ENCODE results near the gene DGKA.
A peak's percentile ranks its signal among the peaks of the same experiment; 100 is the strongest.

DGKA gene

DNA sequence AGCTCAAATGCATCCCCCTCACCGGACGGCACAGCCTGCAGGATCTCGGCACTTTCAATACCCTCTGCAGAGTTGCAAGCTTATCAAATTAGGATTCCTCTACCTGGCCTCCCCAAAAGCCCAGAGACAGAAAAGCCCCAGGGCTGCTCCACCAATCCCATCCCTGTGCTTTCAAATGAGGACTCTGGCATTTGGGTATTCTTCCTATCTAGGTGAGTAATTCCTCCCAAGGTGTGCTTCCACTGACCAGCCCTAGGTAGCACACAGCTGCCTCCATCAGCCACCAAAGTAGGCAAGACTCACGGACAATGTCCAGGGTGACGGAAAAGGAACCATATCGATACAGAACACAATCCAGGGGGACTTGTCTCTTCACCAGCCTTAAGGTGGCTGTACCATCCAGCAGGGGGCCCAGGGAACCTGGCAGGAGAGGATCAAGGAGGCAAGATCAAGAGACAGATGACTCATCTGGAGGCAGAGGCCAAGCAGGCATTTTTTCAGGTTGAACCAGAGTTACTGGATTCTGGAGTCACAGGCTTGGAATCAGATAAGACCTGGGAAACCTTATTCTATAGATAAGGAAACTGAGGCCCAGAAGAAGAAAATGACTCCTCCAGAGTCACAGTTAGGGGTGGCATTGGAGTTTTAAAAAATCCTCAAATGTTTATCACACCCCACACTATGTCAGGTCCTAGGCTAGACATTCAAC, 25.0 kb downstream of the DGKA start:
- FAIRE-seq (no peak), DNase-seq (ENCODE audit: insufficient read length) (no peak)
- TF ChIP-seq TAF1 (IDR thresholded peaks at IDR 0.05; ENCODE audit: borderline replicate concordance, low read depth, low read length) = no peak
- no peak for TF ChIP-seq POLR2AphosphoS5 (IDR thresholded peaks at IDR 0.05; ENCODE audit: low read depth, low read length)
- no peak for TF ChIP-seq POLR2A (IDR thresholded peaks at IDR 0.05; ENCODE audit: low read depth, low read length)

GRCh38 chr12:55957106-55957859, 26.3 kb downstream of the DGKA start:
- FAIRE-seq (no peak), DNase-seq (ENCODE audit: insufficient read length) (no peak)
- TF ChIP-seq POLR2AphosphoS5 (IDR thresholded peaks at IDR 0.05; ENCODE audit: low read depth, low read length) = no peak
- no peak for TF ChIP-seq TAF1 (IDR thresholded peaks at IDR 0.05; ENCODE audit: borderline replicate concordance, low read depth, low read length)
- no peak for TF ChIP-seq POLR2A (IDR thresholded peaks at IDR 0.05; ENCODE audit: low read depth, low read length)

GRCh38 chr12:55963760-55964159, 32.8 kb downstream of the DGKA start:
- TF ChIP-seq TAF1 (IDR thresholded peaks at IDR 0.05; ENCODE audit: borderline replicate concordance, low read depth, low read length) (no peak), POLR2A (IDR thresholded peaks at IDR 0.05; ENCODE audit: low read depth, low read length) (no peak), POLR2AphosphoS5 (IDR thresholded peaks at IDR 0.05; ENCODE audit: low read depth, low read length) (no peak)

GRCh38 chr12:55965240-55965639, 34.3 kb downstream of the DGKA start:
- FAIRE-seq (no peak), DNase-seq (ENCODE audit: insufficient read length) (no peak)
- TF ChIP-seq TAF1 (IDR thresholded peaks at IDR 0.05; ENCODE audit: borderline replicate concordance, low read depth, low read length) (no peak), POLR2AphosphoS5 (IDR thresholded peaks at IDR 0.05; ENCODE audit: low read depth, low read length) (no peak), POLR2A (IDR thresholded peaks at IDR 0.05; ENCODE audit: low read depth, low read length) (no peak)

More at GRCh38 chr12:55963760-55964159, 32.8 kb downstream of the DGKA start:
- FAIRE-seq (no peak), DNase-seq (ENCODE audit: insufficient read length) (no peak)

- no peak for DNase-seq (ENCODE audit: insufficient read length)
- FAIRE-seq = no peak
- TF ChIP-seq POLR2AphosphoS5 (IDR thresholded peaks at IDR 0.05; ENCODE audit: low read depth, low read length) (no peak), TAF1 (IDR thresholded peaks at IDR 0.05; ENCODE audit: borderline replicate concordance, low read depth, low read length) (no peak), POLR2A (IDR thresholded peaks at IDR 0.05; ENCODE audit: low read depth, low read length) (no peak)
Observed at GRCh38 chr12:55965941-55966407, 35.0 kb downstream of the DGKA start, which contains the start of gene PMEL. PMEL (minus strand) TSS chr12:55966042; CDS start chr12:55966011, 31 bp downstream.

GRCh38 chr12:55966408-55967281, 35.7 kb downstream of the DGKA start, which contains the start of gene CDK2:
CDK2 (plus strand) TSS chr12:55966830; CDS start chr12:55967009, 179 bp downstream.
- TF ChIP-seq POLR2A (IDR thresholded peaks at IDR 0.05; ENCODE audit: low read depth, low read length) = peak; percentile 67
- TF ChIP-seq POLR2AphosphoS5 (IDR thresholded peaks at IDR 0.05; ENCODE audit: low read depth, low read length) = no peak
- FAIRE-seq (peak; percentile 77), DNase-seq (ENCODE audit: insufficient read length) (peak; percentile 85)

GRCh38 chr12:55969356-55969755, 38.4 kb downstream of the DGKA start:
- FAIRE-seq = no peak
- TF ChIP-seq POLR2AphosphoS5 (IDR thresholded peaks at IDR 0.05; ENCODE audit: low read depth, low read length) = no peak
- no peak for TF ChIP-seq TAF1 (IDR thresholded peaks at IDR 0.05; ENCODE audit: borderline replicate concordance, low read depth, low read length)
- TF ChIP-seq POLR2A (IDR thresholded peaks at IDR 0.05; ENCODE audit: low read depth, low read length) = no peak
- no peak for DNase-seq (ENCODE audit: insufficient read length)

- TF ChIP-seq POLR2A (IDR thresholded peaks at IDR 0.05; ENCODE audit: low read depth, low read length) (no peak), POLR2AphosphoS5 (IDR thresholded peaks at IDR 0.05; ENCODE audit: low read depth, low read length) (no peak), TAF1 (IDR thresholded peaks at IDR 0.05; ENCODE audit: borderline replicate concordance, low read depth, low read length) (no peak)
- no peak for DNase-seq (ENCODE audit: insufficient read length)
- FAIRE-seq = no peak
Observed at GRCh38 chr12:55970775-55971174, 39.8 kb downstream of the DGKA start.

DNA sequence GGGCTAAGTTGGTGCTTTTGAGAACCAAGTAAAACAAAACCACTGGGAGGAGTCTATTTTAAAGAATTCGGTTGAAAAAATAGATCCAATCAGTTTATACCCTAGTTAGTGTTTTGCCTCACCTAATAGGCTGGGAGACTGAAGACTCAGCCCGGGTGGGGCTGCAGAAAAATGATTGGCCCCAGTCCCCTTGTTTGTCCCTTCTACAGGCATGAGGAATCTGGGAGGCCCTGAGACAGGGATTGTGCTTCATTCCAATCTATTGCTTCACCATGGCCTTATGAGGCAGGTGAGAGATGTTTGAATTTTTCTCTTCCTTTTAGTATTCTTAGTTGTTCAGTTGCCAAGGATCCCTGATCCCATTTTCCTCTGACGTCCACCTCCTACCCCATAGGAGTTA, 41.1 kb downstream of the DGKA start:
- FAIRE-seq (no peak), DNase-seq (ENCODE audit: insufficient read length) (no peak)
- TF ChIP-seq TAF1 (IDR thresholded peaks at IDR 0.05; ENCODE audit: borderline replicate concordance, low read depth, low read length) = no peak
- no peak for TF ChIP-seq POLR2A (IDR thresholded peaks at IDR 0.05; ENCODE audit: low read depth, low read length)
- TF ChIP-seq POLR2AphosphoS5 (IDR thresholded peaks at IDR 0.05; ENCODE audit: low read depth, low read length) = no peak

DNA sequence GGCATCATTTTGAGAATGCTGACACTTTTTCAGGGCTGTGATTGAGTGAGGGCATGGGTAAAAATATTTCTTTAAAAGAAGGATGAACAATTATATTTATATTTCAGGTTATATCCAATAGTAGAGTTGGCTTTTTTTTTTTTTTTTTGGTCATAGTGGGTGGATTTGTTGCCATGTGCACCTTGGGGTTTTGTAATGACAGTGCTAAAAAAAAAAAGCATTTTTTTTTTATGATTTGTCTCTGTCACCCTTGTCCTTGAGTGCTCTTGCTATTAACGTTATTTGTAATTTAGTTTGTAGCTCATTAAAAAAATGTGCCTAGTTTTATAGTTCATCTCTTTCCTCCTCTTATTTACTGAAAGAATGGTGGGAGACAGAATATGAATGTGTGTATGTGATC, 41.5 kb downstream of the DGKA start:
- DNase-seq (ENCODE audit: insufficient read length) (no peak), FAIRE-seq (no peak)
- TF ChIP-seq POLR2AphosphoS5 (IDR thresholded peaks at IDR 0.05; ENCODE audit: low read depth, low read length) (no peak), POLR2A (IDR thresholded peaks at IDR 0.05; ENCODE audit: low read depth, low read length) (no peak), TAF1 (IDR thresholded peaks at IDR 0.05; ENCODE audit: borderline replicate concordance, low read depth, low read length) (no peak)

Measured in GM12892 (cell line).